Activated CD4-positive, alpha-beta T cell treated with anti-CD3 and anti-CD28 coated beads for 4 hours (primary cell): ENCODE data around the gene SMAD7.

Source experiments
- DNase-seq, 2 donors: peaks; one replicate each; pipeline ENCODE4 v3.0.0-alpha.2; 2020

The SMAD7 gene

DNA sequence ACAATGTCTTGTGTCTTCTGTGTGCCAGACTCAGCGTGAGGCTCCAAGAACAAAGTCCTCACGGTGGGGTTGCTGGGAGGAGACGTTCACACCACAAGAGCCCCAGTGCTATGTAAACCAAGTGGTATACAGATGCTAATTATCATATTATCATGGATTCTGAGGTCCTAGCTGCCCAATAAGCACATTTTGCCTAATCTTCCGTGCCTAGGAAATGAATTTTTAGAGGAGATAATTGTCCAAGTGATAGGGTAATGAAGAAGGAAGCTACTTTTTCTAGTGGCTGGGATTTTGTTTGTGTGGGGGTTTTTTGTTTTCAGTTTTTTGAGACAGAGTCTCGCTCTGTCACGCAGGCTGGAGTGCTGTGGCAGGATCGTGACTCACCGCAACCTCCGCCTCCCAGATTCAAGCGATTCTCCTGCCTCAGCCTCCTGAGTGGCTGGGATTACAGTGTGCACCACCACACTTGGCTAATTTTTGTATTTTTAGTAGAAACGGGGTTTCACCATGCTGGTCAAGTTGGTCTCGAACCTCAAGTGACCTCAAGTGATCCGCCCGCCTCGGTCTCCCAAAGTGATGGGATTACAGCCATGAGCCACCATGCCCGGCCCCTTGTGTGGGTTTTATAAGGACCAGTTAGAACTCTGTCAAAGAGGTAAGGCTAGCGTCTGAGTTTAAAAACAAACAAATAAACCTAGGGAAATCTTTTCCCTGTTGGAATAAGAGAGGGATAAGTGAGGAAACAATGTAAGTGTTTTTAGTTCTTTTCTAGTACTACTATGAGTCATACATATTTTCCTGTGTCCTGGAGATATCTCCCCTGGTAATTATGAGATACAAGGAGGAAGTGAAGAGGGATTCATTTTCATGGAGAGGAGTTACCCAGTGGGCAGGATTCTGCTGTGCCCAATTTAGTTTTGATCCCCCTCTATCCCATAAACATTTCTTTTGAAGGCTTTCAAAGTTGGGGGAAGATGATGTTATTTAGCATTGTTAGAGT lies 9.5 kb upstream of the SMAD7 start:
- no peak for DNase-seq

DNA sequence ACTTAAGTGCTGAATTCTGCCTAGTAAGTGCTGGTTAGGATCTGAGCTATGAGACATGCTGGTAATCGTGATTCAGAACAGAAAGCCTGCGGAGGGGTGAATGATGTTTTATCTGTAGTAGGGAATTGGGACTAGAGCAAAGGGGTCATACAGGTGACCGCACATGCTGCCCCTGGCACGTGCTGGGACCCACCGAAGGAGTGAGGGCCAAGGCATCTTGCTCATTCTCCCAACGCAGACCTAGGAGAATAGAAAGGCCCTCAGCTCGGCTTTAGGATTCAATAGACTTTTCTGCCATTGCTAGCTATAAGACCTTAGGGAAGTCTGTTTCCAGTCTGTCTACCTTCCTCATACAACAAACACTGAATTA lies 8.8 kb upstream of the SMAD7 start:
- no peak for DNase-seq

DNA sequence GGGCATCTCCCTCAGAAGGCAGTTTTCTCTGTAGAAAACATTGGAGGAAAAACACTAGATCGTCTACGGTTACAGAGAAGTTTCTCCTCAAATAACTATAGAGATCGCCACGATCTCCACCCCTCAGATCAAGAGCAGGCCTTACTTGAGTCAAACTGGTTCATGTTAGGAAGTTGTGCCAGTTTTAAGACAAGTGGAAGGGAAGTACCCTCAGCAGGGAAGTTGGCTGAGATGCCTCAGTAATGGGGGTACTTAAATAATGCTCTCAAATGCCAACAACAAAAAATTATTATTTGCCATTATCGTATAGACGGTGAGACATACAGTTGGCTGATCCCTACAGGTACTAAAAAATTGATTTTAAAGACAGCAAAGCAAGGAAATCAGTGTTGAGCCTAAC lies 8.2 kb upstream of the SMAD7 start:
- DNase-seq, result no peak

DNA sequence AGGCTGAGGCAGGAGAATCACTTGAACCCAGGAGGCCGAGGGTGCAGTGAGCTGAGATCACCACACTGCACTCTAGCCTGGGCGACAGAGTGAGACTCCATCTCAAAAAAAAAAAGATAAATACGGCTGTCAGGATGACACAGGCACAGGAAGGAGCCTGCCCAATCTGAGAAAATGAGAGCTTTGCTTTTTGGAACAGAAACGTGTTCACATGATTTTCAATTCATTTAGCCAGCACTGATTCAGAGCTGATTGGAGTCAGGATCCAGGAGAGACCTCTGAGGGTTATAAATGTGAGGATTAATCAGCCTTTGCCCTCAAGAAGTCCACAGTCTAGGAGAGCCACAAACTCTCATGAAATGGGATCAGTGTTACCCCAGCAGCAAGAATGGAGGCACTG lies 6.9 kb upstream of the SMAD7 start:
- no peak for DNase-seq

DNA sequence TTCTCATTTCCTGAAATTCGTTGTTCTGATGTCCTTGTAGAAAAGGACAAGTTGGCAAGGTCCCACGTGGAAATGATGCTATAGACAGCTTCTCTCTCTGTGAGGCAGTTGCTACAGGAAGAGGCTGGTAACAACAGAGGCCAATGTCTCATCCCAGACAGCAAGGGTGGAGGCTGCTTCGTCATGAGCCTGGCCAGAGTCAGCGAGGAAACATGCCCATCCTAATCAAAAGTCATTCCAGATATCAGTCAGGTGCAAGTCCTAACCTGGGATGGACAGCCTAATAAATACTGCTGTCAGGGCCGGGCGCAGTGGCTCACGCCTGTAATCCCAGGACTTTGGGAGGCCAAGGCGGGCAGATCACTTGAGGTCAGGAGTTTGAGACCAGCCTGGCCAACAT lies 6.4 kb upstream of the SMAD7 start:
- no peak for DNase-seq

DNA sequence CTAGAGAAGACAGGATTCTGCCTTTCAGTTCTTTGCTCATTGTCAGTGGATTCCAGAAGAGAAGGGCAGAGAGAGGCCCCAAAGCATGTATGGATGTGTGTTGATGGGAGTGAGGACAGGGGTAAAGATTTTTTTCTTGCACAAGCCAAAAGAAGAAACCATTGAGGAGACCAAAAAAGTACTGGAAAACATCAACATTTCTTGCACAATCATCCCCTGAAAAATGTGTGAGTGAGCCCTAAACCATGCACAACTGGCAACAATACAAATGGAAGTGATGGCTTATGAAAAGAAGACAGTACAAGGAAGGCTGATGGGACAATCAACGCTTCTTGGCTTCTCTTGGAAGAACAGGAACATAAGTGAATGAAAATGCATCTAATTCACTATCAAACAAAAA lies 5.6 kb upstream of the SMAD7 start:
- DNase-seq, result no peak

DNA sequence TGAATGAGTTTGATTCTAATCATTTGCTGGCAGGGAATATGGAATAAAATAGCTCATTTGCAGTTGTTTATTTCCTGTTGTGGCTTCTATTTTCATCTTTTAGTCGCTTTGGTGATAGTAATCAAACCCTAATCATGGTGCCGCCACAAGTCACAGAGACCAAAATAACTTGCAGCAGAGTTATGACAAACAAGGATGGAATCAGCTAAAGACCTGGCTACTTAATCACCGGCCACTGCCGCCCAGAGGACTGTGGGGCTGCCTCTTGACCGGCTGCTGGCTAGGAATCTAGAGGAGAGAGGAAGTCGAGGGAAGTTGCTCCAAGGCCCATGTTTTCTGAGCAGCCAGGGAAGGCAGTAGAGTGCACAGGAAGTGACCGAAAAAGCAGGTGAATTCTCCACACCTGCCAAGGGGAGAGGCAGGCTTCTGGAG lies 5.1 kb upstream of the SMAD7 start:
- no peak for DNase-seq

DNA sequence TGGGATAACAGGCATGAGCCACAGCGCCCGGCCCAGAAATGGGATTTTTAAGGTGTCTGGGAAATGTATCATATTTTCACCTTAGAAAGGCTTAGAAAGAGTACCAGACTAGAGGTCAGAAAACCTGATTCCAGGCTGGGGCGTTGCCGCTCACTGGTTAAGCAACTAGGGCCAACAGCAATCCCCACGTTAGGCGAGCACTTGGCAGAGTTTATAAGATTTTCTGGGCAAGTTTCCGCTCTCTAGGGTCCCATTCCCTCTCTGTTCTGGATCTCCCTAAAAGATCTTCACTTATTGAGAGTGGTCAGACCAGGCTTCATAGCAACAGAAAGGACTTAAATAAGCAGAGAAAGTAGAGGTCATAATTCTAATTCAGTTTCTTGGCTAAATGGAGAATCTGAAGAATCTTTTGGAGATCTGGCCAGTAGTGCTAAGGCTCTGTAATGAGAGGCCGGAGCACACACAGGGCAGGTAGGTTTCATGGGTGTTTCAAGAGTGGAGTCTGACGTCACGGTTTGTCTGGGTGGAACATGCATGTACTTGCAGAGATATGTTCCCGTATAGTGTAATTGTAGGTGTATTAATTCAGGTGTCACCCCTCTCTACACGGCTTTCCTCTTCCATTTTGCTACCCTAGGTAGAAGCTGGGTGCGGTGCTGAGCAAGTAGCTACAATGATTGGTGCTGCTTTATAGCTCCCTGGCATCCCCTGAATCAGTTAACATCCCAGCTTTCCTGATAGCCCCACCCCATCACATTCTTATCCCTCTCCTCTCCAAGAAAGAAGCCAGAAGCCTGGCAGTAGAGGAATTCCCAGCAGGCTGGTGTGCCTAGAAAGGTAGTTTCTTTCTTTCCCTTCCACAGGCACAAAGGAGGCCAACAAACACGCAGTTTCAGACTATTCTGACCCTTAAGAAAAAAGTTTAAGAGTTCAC lies 4.4 kb upstream of the SMAD7 start:
- no peak for DNase-seq

DNA sequence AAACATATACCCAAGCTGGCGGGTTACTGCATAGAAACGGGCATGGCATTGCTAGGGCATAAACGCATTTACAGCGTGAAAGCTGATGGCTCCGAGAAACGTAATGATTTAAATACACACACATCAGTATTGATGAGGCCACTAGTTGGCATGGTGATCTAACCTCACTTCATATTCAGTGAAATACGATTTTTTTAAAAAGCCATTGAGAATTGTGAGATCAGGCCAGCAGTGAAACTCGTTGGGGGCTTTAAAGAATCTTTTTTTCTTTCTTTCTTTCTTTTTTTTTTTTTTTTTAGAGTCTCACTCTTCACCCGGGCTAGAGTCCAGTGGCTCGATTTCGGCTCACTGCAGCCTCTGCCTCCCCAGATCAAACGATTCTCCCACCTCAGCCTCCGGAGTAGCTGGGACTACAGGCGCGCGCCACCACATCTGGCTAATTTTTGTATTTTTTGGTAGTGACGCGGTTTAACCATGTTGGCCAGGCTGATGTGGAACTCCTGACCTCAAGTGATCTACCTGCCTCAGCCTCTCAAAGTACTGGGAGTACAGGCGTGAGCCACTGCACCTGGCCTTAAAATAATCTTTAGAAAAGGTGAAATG lies 2.4 kb upstream of the SMAD7 start:
- no peak for DNase-seq

DNA sequence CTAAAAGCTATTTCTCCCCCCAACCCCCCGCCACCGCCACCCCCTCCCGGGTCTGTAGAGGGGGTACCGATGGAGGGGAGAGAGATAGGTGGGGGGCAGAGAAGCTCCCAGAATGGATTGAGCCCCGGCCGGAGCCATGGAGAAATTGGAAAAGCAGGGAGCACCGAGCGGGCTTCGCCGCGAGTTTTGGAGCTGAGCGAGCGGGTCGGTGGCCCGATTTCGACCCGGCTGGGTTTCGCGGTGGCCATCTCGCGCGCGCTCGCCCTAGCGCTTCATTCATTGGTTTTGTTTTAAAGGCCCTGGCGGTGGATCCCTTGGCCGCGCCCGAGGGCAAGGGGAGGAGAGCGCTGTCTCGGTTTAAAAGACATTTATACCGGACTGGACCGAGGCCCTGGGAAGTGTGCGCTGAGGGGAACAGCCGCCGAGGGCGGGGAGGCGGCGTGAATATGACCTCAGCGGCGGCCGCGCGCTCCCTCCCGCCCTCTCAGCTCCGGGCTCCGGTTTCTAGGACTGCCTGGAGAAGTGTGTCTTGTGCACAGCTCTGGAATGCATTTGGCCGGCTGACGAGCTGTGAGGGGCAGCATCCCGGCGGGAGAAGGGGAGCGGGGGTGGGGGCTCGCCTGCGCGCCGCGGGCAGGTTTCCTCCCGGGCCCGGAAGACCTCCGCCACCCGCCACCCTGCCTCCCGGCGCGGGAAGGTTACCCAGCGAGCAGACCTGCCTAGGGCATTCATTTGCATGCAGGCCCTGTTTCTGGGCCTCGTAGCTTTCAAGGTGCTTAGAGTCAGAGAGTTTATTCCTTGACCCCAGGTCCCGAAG lies 1.7 kb upstream of the SMAD7 start:
- DNase-seq, result peak; percentile 38 to 58

DNA sequence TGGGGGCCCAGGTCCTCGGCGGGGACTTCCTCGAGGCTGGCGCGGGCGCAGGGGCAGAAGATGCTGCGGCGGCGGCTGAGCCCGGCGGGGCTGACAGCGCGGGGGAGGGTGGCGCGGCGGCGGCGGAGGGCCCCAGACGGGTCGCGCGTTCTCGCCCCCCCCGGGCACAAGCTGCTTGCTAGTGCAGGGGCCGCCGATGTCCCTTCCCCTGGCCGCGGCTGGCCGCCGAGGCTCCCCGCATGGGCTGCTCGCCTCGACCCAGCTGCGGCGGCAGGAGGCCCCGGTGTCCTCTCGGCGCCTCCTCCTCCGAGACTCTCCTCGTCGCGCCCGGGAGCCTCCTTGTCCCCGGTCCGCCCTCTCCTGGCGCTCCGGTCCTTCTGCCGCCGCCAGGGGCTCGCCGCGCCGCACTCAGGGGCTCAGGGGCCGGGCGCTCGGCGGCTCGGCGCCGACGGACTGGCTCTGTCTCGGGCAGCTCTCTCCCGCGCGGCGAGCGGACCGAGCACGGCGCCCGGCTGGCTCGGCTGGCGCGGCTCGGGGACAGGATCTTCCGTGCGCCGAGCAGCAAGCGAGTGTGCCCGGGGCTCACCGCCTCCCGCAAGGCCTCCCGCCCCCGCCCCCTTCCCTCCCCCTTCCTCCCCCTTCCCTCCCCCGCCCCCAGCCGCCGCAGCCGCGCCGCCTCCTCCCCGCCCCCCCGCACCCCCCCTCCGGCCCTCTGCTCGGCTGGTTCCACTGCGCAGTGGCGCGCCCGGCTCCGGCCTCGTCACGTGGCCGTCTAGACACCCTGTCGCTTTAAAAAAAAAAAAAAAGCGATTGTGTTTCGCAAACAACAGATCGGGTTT lies 902 bp upstream of the SMAD7 start:
- peak; percentile 76 to 88 for DNase-seq

DNA sequence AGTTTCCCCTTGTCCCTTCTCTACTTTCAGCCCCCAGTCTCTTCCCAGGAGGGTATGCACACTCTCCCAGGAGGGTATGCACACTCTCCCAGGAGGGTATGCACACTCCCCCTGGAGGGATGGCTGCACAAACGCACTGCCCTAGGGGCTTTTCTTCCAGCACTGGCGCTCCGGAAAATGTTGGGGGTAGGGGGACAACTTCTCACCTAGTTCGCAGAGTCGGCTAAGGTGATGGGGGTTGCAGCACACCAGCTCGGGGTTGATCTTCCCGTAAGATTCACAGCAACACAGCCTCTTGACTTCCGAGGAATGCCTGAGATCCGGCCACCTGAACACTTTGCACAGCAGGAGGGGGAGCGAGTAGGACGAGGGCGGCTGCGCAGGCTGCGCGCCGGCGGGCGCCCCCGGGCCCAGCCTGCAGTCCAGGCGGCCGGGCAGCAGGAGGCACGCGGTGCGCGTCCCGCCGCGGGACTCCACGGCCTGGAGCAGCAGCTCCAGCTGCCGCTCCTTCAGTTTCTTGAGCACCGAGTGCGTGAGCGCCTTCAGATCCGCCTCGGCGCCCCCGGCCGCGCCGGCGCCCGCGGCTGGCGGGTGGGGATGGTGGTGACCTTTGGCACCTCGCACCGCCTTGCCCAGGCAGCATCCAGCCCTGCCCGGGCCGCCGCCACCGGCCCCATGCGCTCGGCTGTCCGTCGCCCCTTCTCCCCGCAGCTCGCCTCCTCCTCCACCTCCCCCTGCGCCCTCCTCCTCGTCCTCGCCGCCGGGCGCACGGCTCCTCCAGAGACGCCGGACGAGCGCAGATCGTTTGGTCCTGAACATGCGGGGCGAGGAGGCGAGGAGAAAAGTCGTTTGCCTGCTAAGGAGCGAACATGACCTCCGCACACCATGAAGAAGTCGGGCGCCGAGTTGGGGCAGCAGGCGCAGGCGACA lies 894 bp downstream of the SMAD7 start:
- no peak for DNase-seq

DNA sequence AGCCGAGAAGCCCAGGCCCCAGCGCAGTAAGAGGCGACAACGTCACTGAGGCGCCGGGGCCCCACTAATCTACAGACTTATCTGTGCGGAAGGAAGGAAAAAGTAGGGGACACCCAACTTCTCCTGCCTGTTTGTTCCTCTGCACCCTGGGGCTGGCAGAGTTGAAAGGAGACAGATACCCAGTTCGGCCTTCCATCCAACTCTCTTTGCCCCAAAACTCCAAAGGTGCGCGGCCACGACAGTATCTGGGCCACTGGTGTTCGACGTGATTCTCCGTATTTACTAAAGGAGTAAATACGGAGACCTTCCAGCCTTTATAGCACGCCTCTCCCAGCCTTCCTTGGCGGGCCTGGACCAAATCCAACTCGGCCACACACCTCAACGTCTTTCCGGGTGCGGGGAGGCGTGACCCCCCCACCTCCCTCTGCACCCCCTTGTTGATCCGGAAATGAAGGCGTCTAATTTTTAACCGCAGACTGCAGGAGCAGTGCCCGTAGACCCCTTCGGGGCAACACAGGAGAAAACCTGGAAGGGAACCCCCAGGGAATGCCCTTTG lies 1.6 kb downstream of the SMAD7 start:
- no peak for DNase-seq

DNA sequence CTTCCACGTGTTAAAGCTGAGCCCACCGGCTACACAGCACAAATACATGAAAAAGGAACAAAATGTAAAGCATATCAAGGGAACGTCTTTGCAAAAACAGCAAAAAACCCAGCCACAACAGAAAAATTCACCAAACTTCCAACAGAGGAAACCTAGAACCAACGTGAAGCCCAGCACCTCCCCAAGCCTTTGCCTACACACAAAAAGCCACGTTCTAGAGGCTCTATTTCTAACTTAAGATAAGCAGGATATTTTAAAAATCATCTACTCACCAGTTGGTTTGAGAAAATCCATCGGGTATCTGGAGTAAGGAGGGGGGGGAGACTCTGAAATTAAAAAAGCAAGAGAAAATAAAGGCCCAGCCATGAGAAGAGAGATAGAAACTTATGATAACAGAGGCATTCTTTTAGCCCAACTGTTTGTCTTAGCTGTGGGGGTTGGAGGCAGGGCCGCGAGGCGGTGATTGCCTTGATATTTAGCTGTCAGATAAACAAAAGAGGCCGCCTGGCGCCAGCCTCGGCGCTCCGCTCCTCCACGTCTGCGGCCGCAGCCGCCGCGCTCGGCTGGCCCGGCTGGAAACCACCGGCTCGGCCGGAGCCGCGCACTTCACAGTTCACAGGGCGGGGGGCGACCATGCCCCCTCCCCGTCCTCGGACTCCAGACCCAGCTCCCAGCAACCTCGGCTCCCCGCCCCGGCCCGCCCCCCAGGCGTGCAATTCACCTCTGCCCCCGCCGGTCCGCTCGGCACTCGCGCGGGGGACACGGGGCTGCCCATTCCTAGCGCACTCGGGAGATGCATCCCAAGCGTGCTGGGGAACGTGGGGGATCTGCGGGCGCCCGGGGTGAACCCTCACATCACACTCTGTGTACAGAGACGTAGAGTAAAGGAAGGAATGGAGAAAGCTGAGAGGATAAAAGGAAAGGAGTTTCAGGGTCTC lies 2.4 kb downstream of the SMAD7 start:
- peak; percentile 42 to 44 for DNase-seq

DNA sequence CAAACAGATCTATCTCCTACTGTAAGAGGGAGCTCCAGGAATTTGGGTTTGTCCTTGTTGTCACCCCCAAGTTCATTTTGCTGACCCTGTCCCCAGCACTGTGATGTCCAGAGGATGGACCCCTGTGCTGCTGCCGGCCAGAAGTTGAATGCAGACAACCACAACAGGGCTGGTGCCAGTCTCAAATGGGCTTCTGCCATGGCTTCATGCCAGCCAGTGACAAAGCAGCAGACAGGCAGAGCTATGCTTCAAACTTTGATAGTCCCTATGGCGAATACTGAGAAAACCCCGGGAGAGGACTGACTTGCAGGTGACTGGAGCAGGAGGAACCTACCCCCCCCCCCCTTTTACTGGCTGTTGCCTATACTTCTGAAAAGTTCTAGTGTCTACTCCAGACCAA lies 3.2 kb downstream of the SMAD7 start:
- no peak for DNase-seq

DNA sequence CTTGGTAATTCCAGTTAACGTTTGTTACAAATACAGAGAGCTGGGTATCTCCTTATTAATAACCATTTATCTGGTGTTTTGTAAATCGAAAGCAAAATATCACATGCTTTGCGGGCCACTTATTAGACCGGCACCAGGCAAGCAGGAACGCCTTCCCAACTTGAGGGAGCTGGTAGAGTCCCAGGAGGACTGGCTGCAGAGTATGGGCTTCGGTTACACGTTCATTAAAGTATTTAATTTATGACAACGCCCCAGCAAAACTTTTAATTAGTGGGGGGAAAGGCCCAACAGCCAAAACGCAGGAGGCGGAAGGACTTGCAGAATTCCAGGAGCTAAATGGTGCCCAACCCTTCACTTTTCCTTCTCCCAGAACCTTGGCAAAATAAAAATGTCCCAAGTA lies 3.7 kb downstream of the SMAD7 start:
- DNase-seq, result no peak

DNA sequence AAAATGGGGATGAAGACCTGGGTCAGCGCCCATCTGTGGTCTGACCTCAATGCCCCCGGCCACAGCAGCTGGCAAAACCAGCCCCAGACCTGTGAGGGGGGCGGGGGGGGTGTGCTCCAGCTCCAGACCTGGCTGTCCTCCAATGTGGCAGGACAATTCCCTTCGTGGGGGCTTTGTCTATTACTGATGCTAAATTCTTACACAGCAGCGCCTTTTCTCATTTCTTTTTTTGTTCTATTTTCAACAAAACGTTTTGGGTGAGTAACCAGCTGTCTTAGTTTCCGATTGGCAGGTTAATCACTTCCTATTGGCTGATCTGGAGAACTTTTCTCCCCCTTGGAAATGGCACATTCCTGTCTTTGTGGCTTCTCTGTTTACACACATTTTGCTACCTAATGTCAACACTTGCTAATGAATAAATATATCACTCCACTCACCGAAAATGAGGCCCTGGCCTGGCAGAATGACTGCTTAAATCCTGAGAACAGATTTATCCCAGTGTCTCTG lies 4.4 kb downstream of the SMAD7 start:
- no peak for DNase-seq

DNA sequence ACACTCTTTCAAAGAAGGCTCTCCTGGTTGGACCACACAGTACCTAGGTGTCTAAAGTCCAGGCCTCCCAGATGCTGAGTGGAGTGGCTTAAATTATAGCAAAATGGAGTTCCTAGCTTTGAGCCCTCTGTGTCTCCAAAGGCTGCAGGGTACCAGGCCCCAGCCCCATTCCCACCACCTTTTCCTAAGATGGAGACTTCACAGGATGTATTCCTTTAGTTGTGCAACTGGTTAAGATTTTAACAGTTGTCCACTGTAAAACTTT lies 4.9 kb downstream of the SMAD7 start:
- DNase-seq, result no peak

DNA sequence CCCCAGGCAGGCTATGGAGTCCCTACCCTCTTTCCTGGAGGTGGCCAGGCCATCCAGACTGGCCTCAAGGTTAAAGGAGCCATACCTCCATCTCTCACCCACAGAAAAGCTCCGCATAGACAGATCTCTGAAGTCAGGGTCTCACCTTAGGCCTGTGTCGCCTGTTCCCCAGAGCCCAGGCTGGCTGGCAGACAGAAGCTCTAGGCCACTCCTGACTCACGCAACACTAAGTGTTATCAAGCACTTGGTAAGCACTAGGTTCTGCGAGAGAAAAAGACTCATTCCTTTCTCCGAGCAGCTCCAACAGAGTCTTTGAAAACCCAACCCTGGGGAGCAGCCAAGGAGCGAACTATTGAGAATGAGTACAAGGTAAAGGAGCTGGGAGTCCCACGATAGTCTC lies 6.1 kb downstream of the SMAD7 start:
- DNase-seq, result no peak
